ENCODE data around the gene IGFBPL1. TPM values are rescaled to one million over a fixed set of nuclear protein-coding genes. Genes with fewer than 3 reads are reported as not detected.
A peak's percentile ranks its signal among the peaks of the same experiment; 100 is the strongest.

IGFBPL1 gene
- polyA plus RNA-seq, 1 donor (not counting 4 experiments of a cell fraction or from before 2014, with no cell fraction given): not detected

- dilution Hi-C loops (cut with MboI; ENCODE audit: extremely low pct_ligation_motif_present, low sequenced_read_pairs): no loop called here
- no peak for DNase-seq (ENCODE audit: low read depth, low spot score)
- H3K9me3 ChIP-seq (ENCODE audit: control insufficient read depth, low read depth, low read length): no peaks in the 10 kb centered on the region
- H3K4me3 ChIP-seq (ENCODE audit: control insufficient read depth in 2 of 3, extremely low read depth in 1 of 3, insufficient read depth in 2 of 3, low read depth in 1 of 3, low read length in 3 of 3): no peak overlapping the region
- TF ChIP-seq CTCF (optimal IDR thresholded peaks at IDR 0.05 in 1 of 3, IDR thresholded peaks at IDR 0.05 in 1 of 3, conservative IDR thresholded peaks at IDR 0.05 in 1 of 3; ENCODE audit: extremely low read depth in 1 of 3, insufficient read depth in 2 of 3, low read length in 3 of 3) (no peak), EZH2 (IDR thresholded peaks at IDR 0.05; ENCODE audit: low read length) (no peak)
- no peak overlapping the region for H3K4me2 ChIP-seq (ENCODE audit: control insufficient read depth, extremely low read depth, insufficient read depth, low read depth, low read length)
- no peaks in the 10 kb centered on the region for H3K79me2 ChIP-seq (ENCODE audit: control insufficient read depth, insufficient read depth, low read length)
- H2AFZ ChIP-seq (ENCODE audit: control insufficient read depth, low read length): no peak overlapping the region
- H3K9ac ChIP-seq (ENCODE audit: control insufficient read depth, extremely low read depth, insufficient read depth, low read length): no peak overlapping the region
- H3K27ac ChIP-seq (ENCODE audit: control insufficient read depth, insufficient read depth, low read length): no peak overlapping the region
- H3K9me1 ChIP-seq (ENCODE audit: control insufficient read depth, extremely low read depth, insufficient read depth, low read length): no peaks in the 10 kb centered on the region
- H3K27me3 ChIP-seq (ENCODE audit: control insufficient read depth, extremely low read depth, insufficient read depth, low read length): peaks cover 9% of the 10 kb centered on the region
- H3K36me3 ChIP-seq (ENCODE audit: control insufficient read depth in 2 of 2, extremely low read depth in 1 of 2, insufficient read depth in 2 of 2, low read length in 2 of 2): no peaks in the 10 kb centered on the region
- FAIRE-seq: no peak
- H4K20me1 ChIP-seq (ENCODE audit: control insufficient read depth, extremely low read depth, insufficient read depth, low read length): peaks cover 3% of the 10 kb centered on the region
- H3K4me1 ChIP-seq (ENCODE audit: control insufficient read depth, extremely low read depth, insufficient read depth, low read length): peaks cover 9% of the 10 kb centered on the region
Measured at GRCh38 chr9:38434365-38434764, 10.1 kb upstream of the IGFBPL1 start.

- no peak overlapping the region for H3K9ac ChIP-seq (ENCODE audit: control insufficient read depth, extremely low read depth, insufficient read depth, low read length)
- H3K9me3 ChIP-seq (ENCODE audit: control insufficient read depth, low read depth, low read length): no peaks in the 10 kb centered on the region
- TF ChIP-seq CTCF (optimal IDR thresholded peaks at IDR 0.05 in 1 of 3, IDR thresholded peaks at IDR 0.05 in 1 of 3, conservative IDR thresholded peaks at IDR 0.05 in 1 of 3; ENCODE audit: extremely low read depth in 1 of 3, insufficient read depth in 2 of 3, low read length in 3 of 3) (peak; percentile 34 to 61 (median 39)), EZH2 (IDR thresholded peaks at IDR 0.05; ENCODE audit: low read length) (no peak)
- H2AFZ ChIP-seq (ENCODE audit: control insufficient read depth, low read length): no peak overlapping the region
- H3K9me1 ChIP-seq (ENCODE audit: control insufficient read depth, extremely low read depth, insufficient read depth, low read length): no peaks in the 10 kb centered on the region
- peaks cover 9% of the 10 kb centered on the region for H3K4me1 ChIP-seq (ENCODE audit: control insufficient read depth, extremely low read depth, insufficient read depth, low read length)
- peaks cover 3% of the 10 kb centered on the region for H4K20me1 ChIP-seq (ENCODE audit: control insufficient read depth, extremely low read depth, insufficient read depth, low read length)
- no peak overlapping the region for H3K27ac ChIP-seq (ENCODE audit: control insufficient read depth, insufficient read depth, low read length)
- peaks cover 15% of the 10 kb centered on the region for H3K27me3 ChIP-seq (ENCODE audit: control insufficient read depth, extremely low read depth, insufficient read depth, low read length)
- H3K4me2 ChIP-seq (ENCODE audit: control insufficient read depth, extremely low read depth, insufficient read depth, low read depth, low read length): no peak overlapping the region
- H3K79me2 ChIP-seq (ENCODE audit: control insufficient read depth, insufficient read depth, low read length): no peaks in the 10 kb centered on the region
- FAIRE-seq (peak; percentile 60), DNase-seq (ENCODE audit: low read depth, low spot score) (no peak)
- dilution Hi-C loops (cut with MboI; ENCODE audit: extremely low pct_ligation_motif_present, low sequenced_read_pairs): no loop called here
- no peak overlapping the region for H3K4me3 ChIP-seq (ENCODE audit: control insufficient read depth in 2 of 3, extremely low read depth in 1 of 3, insufficient read depth in 2 of 3, low read depth in 1 of 3, low read length in 3 of 3)
- no peaks in the 10 kb centered on the region for H3K36me3 ChIP-seq (ENCODE audit: control insufficient read depth in 2 of 2, extremely low read depth in 1 of 2, insufficient read depth in 2 of 2, low read length in 2 of 2)
Measured at GRCh38 chr9:38432922-38433510, 8.8 kb upstream of the IGFBPL1 start.

Measured in keratinocyte (primary cell).